GM21367 (cell line): ENCODE measurements around the gene THOC2.
"Not testable (repeated sequence)": the region's sequence is repeated elsewhere in the genome, so short reads cannot be mapped to it uniquely, and the experiment has no call there.

Experiments
- ATAC-seq: cut with Tn5 transposase; IDR thresholded peaks from one replicate; pipeline ENCODE4 v1.9.1; 2021; ENCODE audit not compliant: unreplicated experiment

Gene THOC2, protein sequence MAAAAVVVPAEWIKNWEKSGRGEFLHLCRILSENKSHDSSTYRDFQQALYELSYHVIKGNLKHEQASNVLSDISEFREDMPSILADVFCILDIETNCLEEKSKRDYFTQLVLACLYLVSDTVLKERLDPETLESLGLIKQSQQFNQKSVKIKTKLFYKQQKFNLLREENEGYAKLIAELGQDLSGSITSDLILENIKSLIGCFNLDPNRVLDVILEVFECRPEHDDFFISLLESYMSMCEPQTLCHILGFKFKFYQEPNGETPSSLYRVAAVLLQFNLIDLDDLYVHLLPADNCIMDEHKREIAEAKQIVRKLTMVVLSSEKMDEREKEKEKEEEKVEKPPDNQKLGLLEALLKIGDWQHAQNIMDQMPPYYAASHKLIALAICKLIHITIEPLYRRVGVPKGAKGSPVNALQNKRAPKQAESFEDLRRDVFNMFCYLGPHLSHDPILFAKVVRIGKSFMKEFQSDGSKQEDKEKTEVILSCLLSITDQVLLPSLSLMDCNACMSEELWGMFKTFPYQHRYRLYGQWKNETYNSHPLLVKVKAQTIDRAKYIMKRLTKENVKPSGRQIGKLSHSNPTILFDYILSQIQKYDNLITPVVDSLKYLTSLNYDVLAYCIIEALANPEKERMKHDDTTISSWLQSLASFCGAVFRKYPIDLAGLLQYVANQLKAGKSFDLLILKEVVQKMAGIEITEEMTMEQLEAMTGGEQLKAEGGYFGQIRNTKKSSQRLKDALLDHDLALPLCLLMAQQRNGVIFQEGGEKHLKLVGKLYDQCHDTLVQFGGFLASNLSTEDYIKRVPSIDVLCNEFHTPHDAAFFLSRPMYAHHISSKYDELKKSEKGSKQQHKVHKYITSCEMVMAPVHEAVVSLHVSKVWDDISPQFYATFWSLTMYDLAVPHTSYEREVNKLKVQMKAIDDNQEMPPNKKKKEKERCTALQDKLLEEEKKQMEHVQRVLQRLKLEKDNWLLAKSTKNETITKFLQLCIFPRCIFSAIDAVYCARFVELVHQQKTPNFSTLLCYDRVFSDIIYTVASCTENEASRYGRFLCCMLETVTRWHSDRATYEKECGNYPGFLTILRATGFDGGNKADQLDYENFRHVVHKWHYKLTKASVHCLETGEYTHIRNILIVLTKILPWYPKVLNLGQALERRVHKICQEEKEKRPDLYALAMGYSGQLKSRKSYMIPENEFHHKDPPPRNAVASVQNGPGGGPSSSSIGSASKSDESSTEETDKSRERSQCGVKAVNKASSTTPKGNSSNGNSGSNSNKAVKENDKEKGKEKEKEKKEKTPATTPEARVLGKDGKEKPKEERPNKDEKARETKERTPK (N-terminal part only)

DNA sequence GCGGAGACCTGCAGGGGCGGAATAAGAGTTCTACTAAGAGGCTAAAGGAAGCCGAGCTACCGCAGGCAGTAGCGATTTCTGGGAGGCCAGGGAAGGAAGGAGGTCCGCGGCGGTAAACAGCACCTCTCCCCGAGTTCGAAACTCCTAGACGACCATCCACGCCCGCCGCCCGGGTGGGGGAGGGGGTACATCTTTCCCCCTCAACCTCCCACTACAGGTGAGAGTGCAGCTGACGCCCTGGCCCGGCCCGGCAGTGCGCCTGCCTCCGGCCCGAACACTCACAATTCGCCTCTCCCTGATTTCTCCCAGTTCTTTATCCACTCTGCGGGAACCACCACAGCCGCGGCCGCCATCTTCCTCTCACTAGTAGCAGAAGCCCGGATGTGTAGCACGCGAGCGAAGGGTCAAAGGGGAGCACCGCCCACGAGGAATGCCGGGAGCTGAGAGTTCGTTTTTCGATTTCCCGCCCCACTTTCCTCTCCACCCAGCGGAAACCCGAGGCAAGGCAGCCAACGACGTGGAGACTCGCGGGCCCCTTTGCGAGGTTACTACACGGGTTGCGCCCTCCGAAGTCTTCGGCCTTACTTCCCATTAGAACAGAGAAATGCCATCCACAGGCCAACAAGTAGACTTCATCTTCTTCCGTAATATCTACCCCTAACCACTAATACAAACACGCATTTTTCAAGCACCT, at the start of gene THOC2:
Gene THOC2, minus strand, starts transcription at position 383 of the 694 bp plus-strand sequence. Its CDS starts 30 bp downstream, at position 353.
- ATAC-seq, result peak; percentile 79

DNA sequence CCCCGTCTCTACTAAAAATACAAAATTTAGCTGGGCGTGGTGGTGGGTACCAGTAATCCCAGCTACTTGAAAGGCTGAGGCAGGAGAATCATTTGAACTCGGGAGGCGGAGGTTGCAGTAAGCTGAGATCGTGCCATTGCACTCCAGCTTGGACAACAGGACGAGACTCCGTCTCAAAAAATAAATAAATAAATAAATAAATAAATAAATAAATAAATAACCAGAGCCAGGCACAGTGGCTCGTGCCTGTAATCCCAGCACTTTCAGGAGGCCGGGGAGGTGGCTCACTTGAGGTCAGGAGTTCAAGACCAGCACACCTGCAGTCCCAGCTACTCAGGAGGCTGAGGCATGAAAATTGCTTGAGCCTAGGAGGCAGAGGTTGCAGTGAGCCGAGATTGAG, 48.9 kb upstream of the THOC2 start:
- ATAC-seq, result not testable (repeated sequence)

DNA sequence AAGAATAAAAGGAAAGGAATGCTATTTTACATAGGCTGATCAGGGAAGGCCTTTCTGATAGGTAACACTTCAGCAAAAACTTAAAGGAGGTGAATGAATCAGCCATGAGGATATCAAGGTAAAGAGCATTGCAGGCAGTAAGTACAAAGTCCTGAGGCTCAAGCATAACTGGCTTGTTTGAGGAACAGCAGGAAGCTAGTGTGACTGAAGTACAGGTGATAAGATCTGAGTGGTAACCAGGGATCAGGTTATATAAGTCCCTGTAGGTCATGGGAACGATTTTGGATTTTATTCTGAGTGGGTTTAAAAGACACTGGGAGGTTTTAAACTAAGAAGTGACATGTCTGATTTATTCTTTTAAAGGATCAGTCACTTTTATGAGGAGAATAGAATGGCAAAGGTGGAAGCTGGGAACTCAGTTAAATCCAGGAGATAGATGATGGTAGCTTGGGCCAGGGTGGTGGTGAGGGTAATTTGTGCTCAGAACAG, 47.1 kb upstream of the THOC2 start:
- no peak for ATAC-seq

DNA sequence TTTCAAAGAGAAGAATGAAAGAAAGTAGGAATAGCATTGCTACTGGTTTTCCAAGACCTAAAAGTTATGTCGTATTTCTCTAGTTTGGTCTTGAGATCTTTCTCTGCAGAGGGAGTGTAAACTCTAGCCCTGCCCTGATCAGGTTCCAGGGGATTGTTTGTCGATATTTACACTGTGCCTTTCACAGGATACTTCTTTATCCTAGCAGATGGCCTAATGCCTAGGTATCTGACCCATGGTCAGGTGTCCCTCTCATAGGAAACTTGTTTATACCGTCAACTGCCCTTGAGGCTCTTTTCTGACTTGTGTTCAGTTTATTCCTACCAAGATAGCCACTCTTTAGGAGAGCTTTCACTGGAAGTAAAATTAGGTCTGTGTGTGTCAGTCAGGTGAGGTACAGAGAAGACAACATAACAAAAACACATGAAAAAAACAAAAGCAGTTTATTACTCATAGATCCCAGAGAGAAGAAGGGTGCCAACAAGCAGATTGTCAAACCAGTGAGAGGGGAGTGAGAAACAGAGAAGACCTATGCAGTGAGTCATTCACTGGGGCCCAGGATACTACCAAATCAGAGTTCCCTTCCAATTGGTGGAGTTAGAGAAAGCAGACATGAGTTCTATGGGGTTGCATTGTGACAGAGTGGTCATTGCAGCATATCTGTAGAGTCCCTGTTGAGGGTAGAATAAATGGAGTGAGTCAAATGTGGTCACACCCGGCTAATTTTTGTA, 40.6 kb upstream of the THOC2 start:
- ATAC-seq, result no peak

DNA sequence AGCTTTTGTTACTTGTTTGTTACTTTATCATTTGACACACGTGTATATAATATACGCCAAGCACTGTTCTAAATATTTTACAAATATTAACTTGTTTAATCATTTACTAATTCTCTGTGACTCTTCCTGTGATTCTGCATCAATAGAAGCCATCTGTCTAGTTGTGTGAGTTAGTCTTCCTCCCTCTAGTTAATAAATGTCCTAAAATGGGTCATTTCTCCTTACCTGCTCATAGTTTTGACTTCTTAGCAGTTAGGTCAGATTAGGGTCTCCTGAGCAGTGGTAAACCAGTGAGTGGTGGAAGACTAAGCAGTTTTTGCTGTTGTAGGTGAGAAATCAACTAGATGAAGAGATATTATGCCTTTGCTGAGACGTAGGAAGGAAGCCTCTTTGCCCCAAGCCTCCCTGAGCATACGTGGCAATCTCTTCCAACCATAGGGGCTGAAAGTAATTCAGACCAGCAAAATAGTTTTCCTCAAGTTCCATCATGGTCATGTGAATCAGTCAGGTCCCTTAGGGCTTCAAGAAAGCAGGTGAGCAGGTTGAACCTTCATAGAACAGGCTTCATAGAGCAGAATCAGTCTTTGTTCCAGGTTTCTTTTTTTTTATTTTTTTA, 38.7 kb upstream of the THOC2 start:
- ATAC-seq, result no peak

DNA sequence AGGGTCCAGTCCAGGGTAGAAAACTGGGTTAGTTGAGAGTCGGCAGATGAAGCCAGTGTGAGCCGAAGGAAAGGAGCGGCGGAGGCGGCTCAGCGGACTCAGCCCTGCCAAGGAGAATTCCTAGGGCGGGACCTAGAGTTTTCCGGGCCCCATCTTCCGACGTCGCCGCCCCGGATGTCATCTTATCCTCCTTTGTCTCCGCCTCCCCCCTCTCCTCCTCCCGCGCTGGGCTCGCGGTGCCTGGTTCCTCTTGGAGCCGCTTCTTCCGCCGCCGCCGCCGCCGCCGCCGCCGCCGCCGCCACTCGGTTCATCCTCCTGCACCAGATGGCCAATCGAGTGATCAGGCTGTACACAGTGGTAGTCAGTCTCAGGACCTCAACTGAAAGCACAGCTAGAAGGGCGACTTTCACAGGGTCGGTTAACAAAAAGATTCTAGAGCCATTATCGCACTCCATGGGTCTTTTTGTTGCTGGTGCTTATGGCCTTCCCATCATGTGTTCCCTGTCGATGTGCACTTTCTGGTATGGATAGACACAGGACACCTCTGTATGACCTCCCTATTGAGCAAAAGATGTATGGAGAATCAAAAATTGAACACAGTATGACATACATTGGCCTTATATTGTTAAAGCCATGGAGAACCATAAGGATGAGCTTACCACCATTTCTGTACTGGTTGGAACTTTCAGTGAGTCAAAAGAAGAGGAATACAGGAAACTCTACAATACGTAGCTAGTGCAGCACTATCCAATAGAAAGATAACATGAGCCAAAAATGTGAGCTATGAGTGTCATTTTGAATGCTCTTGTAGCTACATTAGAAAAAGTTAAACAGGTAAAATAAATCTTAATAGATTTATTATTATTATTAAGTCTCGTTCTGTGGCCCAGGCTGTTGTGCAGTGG, 32.4 kb upstream of the THOC2 start:
- ATAC-seq, result peak; percentile 86

DNA sequence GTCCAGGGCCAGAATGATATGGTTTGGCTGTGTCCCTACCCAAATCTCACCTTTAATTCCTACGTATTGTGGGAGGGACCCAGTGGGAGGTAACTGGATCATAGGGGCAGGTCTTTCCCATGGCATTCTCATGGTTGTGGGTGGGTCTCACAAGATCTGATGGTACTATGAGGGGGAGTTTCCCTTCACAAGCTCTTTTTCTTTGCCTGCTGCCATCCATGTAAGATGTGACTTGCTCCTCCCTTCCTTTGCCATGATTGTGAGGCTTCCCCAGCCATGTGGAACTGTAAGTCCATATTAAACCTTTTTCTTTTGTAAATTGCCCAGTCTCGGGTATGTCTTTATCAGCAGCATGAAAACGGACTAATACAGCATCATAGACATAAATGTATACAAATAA, 27.0 kb upstream of the THOC2 start:
- ATAC-seq, result not testable (repeated sequence)

DNA sequence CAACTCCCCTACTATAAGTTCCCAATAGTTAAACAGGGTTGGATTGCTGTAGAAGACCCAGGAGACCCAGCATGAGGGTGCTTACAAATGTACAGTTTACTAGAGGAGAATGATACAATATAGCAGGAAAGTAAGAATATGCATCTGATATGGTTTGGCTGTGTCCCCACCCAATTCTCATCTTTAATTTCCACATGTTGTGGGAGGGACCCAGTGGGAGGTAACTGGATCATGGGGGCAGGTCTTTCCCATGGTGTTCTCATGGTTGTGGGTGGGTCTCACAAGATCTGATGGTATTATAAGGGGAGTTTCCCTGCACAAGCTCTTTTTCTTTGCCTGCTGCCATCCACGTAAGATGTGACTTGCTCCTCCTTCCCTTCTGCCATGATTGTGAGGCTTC, 24.9 kb upstream of the THOC2 start:
- ATAC-seq, result not testable (repeated sequence)

DNA sequence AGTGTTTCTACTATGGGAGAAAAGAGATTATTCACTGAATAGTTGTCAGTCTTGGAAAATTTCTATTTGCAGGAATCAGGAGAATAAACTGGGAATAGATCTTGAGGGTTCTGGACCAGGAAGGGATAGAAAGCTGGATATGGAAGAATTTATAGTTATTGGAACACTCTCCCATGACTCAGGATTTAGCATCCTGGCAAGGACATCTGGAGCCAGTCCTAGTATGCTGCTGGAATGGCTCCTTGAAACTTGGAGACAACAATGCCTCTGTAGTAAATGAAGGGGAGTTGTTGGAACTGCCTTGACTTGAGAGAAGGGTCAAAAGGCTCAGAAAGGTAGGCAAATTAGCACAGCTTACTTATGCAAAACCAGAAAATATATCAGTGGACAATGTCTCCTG, 23.5 kb upstream of the THOC2 start:
- ATAC-seq, result no peak

DNA sequence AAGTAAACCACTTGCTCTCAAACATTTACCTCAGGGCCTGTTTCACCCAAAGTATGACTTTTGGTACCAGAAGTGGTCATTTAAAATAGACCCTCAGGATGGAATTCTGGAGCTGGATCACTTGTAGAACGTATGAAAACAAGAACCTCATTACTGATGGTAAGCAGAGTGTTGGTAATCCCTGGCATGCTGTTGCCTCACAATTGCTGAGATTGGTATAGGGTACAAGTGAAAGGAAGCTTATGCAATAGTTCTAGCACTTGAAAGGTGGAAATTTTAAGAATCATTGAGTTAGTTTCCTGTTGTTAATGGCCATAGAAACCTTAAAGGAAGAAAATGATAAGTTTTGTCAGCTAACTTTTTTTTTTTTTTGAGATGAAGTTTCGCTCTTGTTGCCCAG, 22.3 kb upstream of the THOC2 start:
- no peak for ATAC-seq

DNA sequence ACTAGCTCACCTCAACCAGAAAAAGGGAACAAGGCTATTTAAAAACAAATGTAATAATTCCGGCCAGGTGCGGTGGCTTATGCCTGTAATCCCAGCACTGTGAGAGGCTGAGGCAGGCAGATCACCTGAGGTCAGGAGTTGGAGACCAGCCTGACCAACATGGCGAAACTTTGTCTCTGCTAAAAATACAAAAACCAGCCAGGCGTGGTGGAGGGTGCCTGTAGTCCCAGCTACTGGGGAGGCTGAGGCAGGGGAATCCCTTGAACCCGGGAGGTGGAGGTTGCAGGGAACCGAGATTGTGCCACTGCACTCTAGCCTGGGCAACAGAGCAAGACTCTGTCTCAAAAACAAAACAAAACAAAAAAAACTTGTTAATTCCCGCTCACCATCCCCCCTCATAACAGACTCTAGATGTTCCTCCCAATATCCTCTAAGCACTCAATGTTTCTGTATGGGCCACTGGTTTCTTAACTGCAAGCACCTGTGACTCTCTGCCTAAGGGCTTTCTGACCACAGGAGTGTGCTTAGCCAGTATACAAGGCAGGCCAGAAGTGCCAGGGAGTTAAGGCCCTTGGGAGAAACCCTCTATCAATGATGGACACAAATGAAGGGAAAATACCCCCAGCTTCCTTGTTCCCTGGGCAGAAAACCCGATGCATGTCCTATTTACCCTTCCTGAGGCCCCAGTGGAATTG, 21.0 kb upstream of the THOC2 start:
- ATAC-seq, result no peak

DNA sequence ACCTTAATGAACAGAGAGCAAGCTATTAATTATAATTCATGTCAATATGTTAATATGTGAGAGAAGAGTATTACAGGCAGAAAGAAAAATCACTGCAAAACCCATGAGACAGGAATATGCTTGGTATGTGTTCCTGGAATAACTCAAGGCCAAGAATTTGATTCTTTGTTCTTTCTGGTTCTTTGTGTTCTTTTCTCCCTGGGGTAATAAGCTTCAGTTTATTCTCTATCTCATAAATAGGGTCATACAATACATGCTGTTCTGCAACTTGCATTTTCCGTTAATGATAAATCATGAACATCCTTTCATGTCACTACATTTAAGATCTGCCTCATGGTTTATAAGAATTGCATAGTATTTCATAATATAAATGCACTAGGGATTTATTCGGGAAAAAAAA, 16.8 kb upstream of the THOC2 start:
- ATAC-seq, result no peak

DNA sequence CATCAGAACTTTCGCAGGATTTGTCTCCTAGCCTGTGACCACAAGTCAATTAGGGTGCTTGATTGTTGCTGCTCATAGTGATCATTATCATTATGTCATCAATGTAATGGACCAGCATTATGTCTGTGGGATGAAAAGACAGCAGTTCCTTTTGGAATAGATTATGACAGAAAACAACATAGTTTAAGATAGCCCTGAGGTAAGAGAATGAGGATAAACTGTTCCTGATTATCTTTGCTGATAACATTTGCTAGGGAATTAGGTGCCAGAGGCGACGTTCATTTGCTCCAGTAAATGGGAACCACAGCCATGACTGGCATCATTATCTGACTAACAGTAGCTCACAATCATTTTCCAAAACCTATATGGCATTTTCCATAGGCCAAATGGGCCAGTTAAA, 12.7 kb upstream of the THOC2 start:
- no peak for ATAC-seq

DNA sequence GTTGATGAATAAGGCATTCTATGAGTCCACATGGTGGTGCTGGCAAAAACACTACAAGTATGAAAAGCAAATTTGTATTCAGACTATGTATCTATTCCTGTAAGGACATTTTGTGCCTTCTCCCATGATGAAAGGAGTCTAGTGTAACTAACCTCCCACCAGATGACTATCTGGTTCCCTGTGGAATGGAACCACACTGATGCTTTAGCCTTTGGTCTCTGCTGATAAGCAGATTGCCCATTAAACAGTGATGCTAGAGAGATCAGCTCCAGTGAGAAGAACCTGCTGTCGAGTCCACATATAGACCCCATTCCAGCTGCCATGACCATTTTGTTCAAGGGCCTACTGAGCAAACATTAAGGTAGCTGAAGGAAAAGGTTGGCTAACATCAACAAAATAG, 10.5 kb upstream of the THOC2 start:
- ATAC-seq, result no peak

DNA sequence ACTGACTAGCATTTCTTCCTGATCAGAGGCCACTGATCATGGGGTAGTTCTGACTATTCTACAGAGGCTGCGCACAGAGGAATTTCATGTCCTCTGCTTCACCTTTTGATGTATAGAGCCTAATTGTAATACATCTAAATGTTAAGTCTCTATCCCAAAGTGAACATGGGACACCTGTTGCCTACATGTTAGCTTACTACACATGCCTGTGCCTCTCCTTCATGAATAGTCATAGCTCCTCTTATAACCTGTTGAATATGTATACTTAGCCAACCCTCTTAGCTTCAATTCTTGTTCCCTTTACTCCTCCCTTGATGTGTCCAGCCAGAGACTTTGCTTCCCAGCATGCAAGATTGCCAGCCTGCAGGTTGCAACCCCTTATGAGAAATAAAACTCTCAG, 9.6 kb upstream of the THOC2 start:
- ATAC-seq, result no peak

DNA sequence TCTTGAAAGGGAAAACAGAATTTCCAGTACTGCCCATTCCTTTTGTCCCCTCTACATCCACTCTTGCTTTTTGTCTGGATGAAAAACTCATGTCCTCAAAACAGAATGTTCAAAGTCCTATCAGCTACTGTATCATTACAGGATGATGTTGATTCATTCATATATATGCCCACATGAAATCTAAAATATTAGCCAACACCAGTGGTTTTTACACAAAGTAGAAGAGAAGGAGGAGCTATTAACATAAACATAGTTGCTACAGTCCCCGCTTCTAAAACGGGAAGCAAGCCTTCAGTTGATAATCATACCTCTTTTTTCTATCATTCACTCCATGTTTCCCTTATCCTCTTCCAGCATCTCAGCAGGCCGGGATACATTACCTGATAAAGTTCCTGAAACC, 7.7 kb upstream of the THOC2 start:
- ATAC-seq, result no peak

DNA sequence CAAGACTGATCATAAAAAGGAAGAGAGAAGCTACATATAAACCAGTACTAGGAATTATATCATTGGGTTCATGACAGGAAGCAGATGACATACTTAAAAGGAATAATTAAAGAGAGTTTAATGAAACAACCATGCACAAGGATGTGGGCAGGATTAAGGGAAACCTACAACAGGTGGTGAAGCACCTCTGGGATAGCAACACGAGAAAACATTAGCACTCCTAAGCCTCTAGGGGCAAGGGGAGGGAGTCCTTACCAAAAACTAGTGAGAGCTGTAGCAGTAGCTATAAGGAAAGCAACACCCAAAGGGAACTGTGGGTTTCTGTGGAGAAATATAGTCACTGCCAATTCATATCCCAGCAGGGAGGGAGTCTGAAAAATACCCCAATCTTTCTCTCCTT, 7.2 kb upstream of the THOC2 start:
- ATAC-seq, result no peak

DNA sequence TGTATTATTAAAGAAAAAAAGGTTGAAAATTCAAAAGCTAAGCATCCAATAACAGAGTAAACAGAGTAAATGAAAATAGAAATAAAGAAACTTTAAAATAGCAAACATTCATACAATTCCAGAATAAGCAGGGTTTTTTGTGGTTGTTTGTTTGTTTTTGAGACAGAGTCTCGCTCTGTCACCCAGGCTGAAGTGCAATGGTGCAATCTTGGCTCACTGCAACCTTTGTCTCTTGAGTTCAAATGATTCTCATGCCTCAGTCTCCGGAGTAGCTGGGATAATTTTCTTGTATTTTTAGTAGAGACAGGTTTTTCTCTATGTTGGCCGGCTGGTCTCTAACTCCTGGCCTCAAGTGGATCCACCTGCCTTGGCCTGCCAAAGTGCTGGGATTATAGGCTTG, 6.6 kb upstream of the THOC2 start:
- ATAC-seq, result no peak
